ENCODE data around the gene LHFPL6. TPM values are rescaled to one million over a fixed set of nuclear protein-coding genes. Genes with fewer than 3 reads are reported as not detected.

LHFPL6 gene
- total and polyA plus RNA-seq, 11 donors = 34.4 to 74.4 (median 53.2) TPM

GRCh38 chr13:39297664-39298171 is 305.3 kb downstream of the LHFPL6 start:
- 52 to 78% (median 66%) methylated on average over 2 of the region's 2 CpGs for WGBS, 4 donors
- ATAC-seq (no peak), DNase-seq (no peak)
- H3K36me3 ChIP-seq = no peaks in the 10 kb centered on the region
- peaks cover 0 to 8% (median 0%) of the 10 kb centered on the region in 12 donors for H3K9me3 ChIP-seq
- peaks cover 0 to 6% (median 0%) of the 10 kb centered on the region in 12 donors for H3K4me1 ChIP-seq
- H3K4me3 ChIP-seq = no peak overlapping the region
- TF ChIP-seq POLR2A (IDR thresholded peaks at IDR 0.05) (no peak), CTCF (IDR thresholded peaks at IDR 0.05) (no peak)
- H3K27ac ChIP-seq = no peak overlapping the region
- intact Hi-C loops (cut with DNase I) = no loop called here
- no peaks in the 10 kb centered on the region for H3K27me3 ChIP-seq

GRCh38 chr13:39297023-39297422 is 306.0 kb downstream of the LHFPL6 start:
- intact Hi-C loops (cut with DNase I) = no loop called here
- no peaks in the 10 kb centered on the region for H3K36me3 ChIP-seq
- 88 to 95% (median 93%) methylated on average over 1 of the region's 1 CpG for WGBS, 4 donors

GRCh38 chr13:39296193-39296592 is 306.8 kb downstream of the LHFPL6 start:
- Histone ChIP-seq H3K4me3 (no peak overlapping the region), H3K27ac (no peak overlapping the region), H3K9me3 (peaks cover 0 to 8% (median 0%) of the 10 kb centered on the region in 12 donors), H3K27me3 (no peaks in the 10 kb centered on the region), H3K4me1 (peaks cover 0 to 6% (median 0%) of the 10 kb centered on the region in 12 donors), H3K36me3 (no peaks in the 10 kb centered on the region)
- TF ChIP-seq POLR2A (IDR thresholded peaks at IDR 0.05) (no peak), CTCF (IDR thresholded peaks at IDR 0.05) (no peak)
- 48 to 100% (median 71%) methylated on average over 1 to 2 of the region's 2 CpGs for WGBS, 4 donors
- ATAC-seq = no peak
- DNase-seq = no peak
- intact Hi-C loops (cut with DNase I) = no loop called here

More at GRCh38 chr13:39297023-39297422, 306.0 kb downstream of the LHFPL6 start:
- Histone ChIP-seq H3K27ac (no peak overlapping the region), H3K4me3 (no peak overlapping the region), H3K27me3 (no peaks in the 10 kb centered on the region), H3K9me3 (peaks cover 0 to 8% (median 0%) of the 10 kb centered on the region in 12 donors), H3K4me1 (peaks cover 0 to 6% (median 0%) of the 10 kb centered on the region in 12 donors)
- TF ChIP-seq POLR2A (IDR thresholded peaks at IDR 0.05) (no peak), CTCF (IDR thresholded peaks at IDR 0.05) (no peak)
- ATAC-seq = no peak
- no peak for DNase-seq

Other genes starting within 250 kb of the LHFPL6 start
- gene COG6, start 52.5 kb upstream of the LHFPL6 start, total RNA-seq = 10 to 100 TPM; 10.8 to 52.7 (median 32.9) TPM
- 10 to 100 TPM in 1 of 2 donors, 1 to 10 TPM in 1; 6.3 to 12.9 TPM for gene COG6, start 52.5 kb upstream of the LHFPL6 start, polyA plus RNA-seq